Hepatocyte (in vitro differentiated cells): Measurements from ENCODE around the gene SLC13A5. TPM values are rescaled to one million over a fixed set of nuclear protein-coding genes. Genes with fewer than 3 reads are reported as not detected.

Source experiments
- DNase-seq: peaks from one replicate; pipeline ENCODE4 v3.0.0-alpha.2; 2016; ENCODE audit warnings: low spot score
- H2AFZ ChIP-seq: fragments of 200-600 bp; sonication (generic); 2 replicates; pipeline ENCODE4 v1.6.0; 2016; ENCODE audit warnings: antibody characterized with exemption, mild to moderate bottlenecking
- H3K27ac ChIP-seq: fragments of 200-600 bp; sonication (generic); 2 replicates; pipeline ENCODE4 v1.5.1; 2016; ENCODE audit warnings: mild to moderate bottlenecking
- H3K27me3 ChIP-seq: fragments of 200-600 bp; sonication (generic); 2 replicates; pipeline ENCODE4 v1.6.1; 2016
- H3K36me3 ChIP-seq: fragments of 200-600 bp; sonication (generic); replicated peaks from 2 replicates; pipeline ENCODE4 v1.5.1; 2016; ENCODE audit warnings: low read depth; ENCODE audit not compliant: insufficient read depth
- H3K4me1 ChIP-seq: fragments of 200-600 bp; sonication (generic); 2 replicates; pipeline ENCODE4 v1.5.1; 2016; ENCODE audit warnings: mild to moderate bottlenecking, moderate library complexity; ENCODE audit not compliant: insufficient read depth
- H3K4me2 ChIP-seq: fragments of 200-600 bp; sonication (generic); 2 replicates; pipeline ENCODE4 v1.6.0; 2016
- H3K4me3 ChIP-seq: fragments of 200-600 bp; sonication (generic); 2 replicates; pipeline ENCODE4 v1.5.1; 2016; ENCODE audit warnings: mild to moderate bottlenecking
- H3K79me2 ChIP-seq: fragments of 200-600 bp; sonication (generic); 2 replicates; pipeline ENCODE4 v1.6.0; 2017; ENCODE audit warnings: mild to moderate bottlenecking
- H3K9me2 ChIP-seq: fragments of 200-600 bp; sonication (generic); replicated peaks from 2 replicates; pipeline ENCODE4 v1.6.0; 2017; ENCODE audit warnings: mild to moderate bottlenecking; ENCODE audit not compliant: insufficient read depth
- H3K9me3 ChIP-seq: fragments of 200-600 bp; sonication (generic); 2 replicates; pipeline ENCODE4 v1.5.1; 2016; ENCODE audit warnings: low read depth, mild to moderate bottlenecking
- H4K20me1 ChIP-seq: fragments of 200-600 bp; sonication (generic); 2 replicates; pipeline ENCODE4 v1.6.0; 2016; ENCODE audit warnings: mild to moderate bottlenecking; ENCODE audit not compliant: insufficient read depth, poor library complexity, severe bottlenecking
- EZH2 ChIP-seq: fragments of 200-600 bp; sonication (generic); IDR thresholded peaks from 2 replicates; pipeline ENCODE4 v1.6.1; 2016; ENCODE audit warnings: antibody characterized with exemption, mild to moderate bottlenecking, borderline replicate concordance
- EZH2phosphoT487 ChIP-seq: fragments of 200-600 bp; sonication (generic); IDR thresholded peaks from one replicate; pipeline ENCODE4 v1.6.1; 2018; ENCODE audit warnings: antibody characterized with exemption, mild to moderate bottlenecking, low read depth, moderate library complexity; ENCODE audit not compliant: unreplicated experiment, severe bottlenecking
- WGBS: methylation state at CpG from one replicate; pipeline ENCODE4 v1.1.6; 2016; ENCODE audit warnings: low lambda C conversion rate; ENCODE audit errors: missing lambda C conversion rate; 5-methylcytosine and 5-hydroxymethylcytosine counted together
- polyA plus RNA-seq: library from polyadenylated mRNA; unstranded; fragments of >200 nt; fragmentation: Nextera tagmentation; extraction: Ambion mirVana; gene quantifications from 2 replicates; pipeline ENCODE4 v1.2.1, GENCODE V29; 2016
- total RNA-seq: library from RNA; depleted of rRNA; stranded (reverse); fragments of >200 nt; gene quantifications from 2 replicates; pipeline ENCODE4 v1.2.3, GENCODE V29; 2014
- TF ChIP-seq, protein P1 (sequence below): fragments of 200-600 bp; sonication (generic); IDR thresholded peaks from 2 replicates; pipeline ENCODE4 v1.5.1; 2016; ENCODE audit warnings: antibody characterized with exemption, mild to moderate bottlenecking; ENCODE audit not compliant: poor library complexity

The SLC13A5 gene
- total RNA-seq (15.2 and 18.5 TPM in 2 replicates), polyA plus RNA-seq (7.3 and 7.5 TPM in 2 replicates)

DNA sequence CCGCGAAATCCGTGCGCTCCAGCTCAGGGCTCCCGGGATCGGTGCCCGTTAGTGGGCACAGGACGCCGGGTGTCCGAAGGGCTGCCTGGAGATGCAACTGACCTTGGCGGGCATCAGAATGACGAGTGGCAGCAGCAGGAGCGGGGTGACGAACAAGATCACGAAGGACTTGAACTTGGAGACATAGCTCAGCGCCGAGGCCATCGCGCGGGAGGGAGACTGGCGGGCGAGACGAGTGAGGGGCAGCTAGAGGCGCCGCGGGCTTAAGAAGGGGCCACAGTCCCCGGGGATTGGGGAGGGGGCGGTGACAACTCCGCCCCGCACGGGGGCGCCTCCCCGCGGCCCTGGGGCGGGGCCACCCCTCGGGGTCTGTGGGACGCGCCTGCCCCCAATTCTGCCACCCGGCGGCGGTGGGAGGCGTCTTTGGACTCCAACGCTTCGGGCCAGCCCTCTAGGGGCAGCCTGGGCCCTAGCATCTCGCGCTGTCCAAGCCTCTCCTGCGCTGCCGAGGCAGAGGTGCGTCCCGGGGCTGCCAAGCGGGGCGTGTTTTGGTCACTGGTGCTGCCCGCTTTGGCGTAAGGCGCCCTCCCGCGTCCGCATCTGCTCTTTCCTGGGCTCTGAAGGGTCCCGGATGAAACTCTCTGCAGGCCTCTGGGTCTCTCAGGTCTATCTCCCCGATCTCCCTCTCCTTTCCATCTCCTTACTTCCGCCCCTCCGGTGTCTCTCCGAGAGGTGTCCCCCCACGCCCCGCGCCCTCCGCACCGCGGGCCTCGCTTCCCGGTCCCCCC is at the start of gene SLC13A5:
TSS of gene SLC13A5 (minus strand) at position 240 of the 788 bp plus-strand sequence. CDS start at position 204, 36 bp downstream.
- WGBS: 2% methylated on average over 36 of the region's 71 CpGs
- peak; percentile 84 for DNase-seq
- TF ChIP-seq EZH2: no peak
- TF ChIP-seq, protein P1, sequence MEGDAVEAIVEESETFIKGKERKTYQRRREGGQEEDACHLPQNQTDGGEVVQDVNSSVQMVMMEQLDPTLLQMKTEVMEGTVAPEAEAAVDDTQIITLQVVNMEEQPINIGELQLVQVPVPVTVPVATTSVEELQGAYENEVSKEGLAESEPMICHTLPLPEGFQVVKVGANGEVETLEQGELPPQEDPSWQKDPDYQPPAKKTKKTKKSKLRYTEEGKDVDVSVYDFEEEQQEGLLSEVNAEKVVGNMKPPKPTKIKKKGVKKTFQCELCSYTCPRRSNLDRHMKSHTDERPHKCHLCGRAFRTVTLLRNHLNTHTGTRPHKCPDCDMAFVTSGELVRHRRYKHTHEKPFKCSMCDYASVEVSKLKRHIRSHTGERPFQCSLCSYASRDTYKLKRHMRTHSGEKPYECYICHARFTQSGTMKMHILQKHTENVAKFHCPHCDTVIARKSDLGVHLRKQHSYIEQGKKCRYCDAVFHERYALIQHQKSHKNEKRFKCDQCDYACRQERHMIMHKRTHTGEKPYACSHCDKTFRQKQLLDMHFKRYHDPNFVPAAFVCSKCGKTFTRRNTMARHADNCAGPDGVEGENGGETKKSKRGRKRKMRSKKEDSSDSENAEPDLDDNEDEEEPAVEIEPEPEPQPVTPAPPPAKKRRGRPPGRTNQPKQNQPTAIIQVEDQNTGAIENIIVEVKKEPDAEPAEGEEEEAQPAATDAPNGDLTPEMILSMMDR: peak; percentile 31
- TF ChIP-seq EZH2phosphoT487: no peak
- H3K9me3 ChIP-seq: no peaks in the 10 kb centered on the region
- peak within 1 kb of the TSS; percentile 17 for H3K4me3 ChIP-seq
- H3K27ac ChIP-seq: no peak within 1 kb of the TSS
- no peaks in the 10 kb centered on the region for H3K9me2 ChIP-seq
- peak within 1 kb of the TSS; percentile 69 for H2AFZ ChIP-seq
- H3K4me2 ChIP-seq: peak within 1 kb of the TSS; percentile 88
- no peaks in the 10 kb centered on the region for H3K36me3 ChIP-seq
- no peaks in the 10 kb centered on the region for H4K20me1 ChIP-seq
- peaks cover 7% of the 10 kb centered on the region for H3K4me1 ChIP-seq
- no peaks in the 10 kb centered on the region for H3K79me2 ChIP-seq
- H3K27me3 ChIP-seq: peaks cover 21% of the 10 kb centered on the region

- Histone ChIP-seq H3K27me3 (no peaks in the 10 kb centered on the region), H3K4me1 (no peaks in the 10 kb centered on the region), H3K4me2 (no peak overlapping the region), H2AFZ (no peak overlapping the region), H3K9me3 (no peaks in the 10 kb centered on the region), H3K27ac (no peak overlapping the region), H3K36me3 (no peaks in the 10 kb centered on the region), H4K20me1 (no peaks in the 10 kb centered on the region), H3K4me3 (no peak overlapping the region), H3K79me2 (no peaks in the 10 kb centered on the region), H3K9me2 (no peaks in the 10 kb centered on the region)
- no peak for DNase-seq
- TF ChIP-seq EZH2phosphoT487: no peak
- TF ChIP-seq, protein P1: no peak
- 85% methylated on average over 8 of the region's 8 CpGs for WGBS
Observed at GRCh38 chr17:6761779-6762178, 48.6 kb upstream of the SLC13A5 start.

GRCh38 chr17:6757747-6758146 is 44.6 kb upstream of the SLC13A5 start:
- Histone ChIP-seq H3K27me3 (no peaks in the 10 kb centered on the region), H3K9me2 (no peaks in the 10 kb centered on the region), H3K79me2 (no peaks in the 10 kb centered on the region), H3K4me2 (no peak overlapping the region), H3K36me3 (no peaks in the 10 kb centered on the region), H4K20me1 (no peaks in the 10 kb centered on the region), H3K9me3 (no peaks in the 10 kb centered on the region), H2AFZ (no peak overlapping the region), H3K4me3 (no peak overlapping the region), H3K27ac (no peak overlapping the region), H3K4me1 (peaks cover 4% of the 10 kb centered on the region)
- 98% methylated on average over 2 of the region's 2 CpGs for WGBS
- DNase-seq: no peak
- TF ChIP-seq EZH2phosphoT487 (no peak), EZH2 (no peak)
- TF ChIP-seq, protein P1: no peak
